ENCODE results near the gene TMEM266. TPM values are rescaled to one million over a fixed set of nuclear protein-coding genes. Genes with fewer than 3 reads are reported as not detected.
A peak's percentile ranks its signal among the peaks of the same experiment; 100 is the strongest.

TMEM266 gene
- total RNA-seq, 1 donor from 2014 or later, result not detected

DNA sequence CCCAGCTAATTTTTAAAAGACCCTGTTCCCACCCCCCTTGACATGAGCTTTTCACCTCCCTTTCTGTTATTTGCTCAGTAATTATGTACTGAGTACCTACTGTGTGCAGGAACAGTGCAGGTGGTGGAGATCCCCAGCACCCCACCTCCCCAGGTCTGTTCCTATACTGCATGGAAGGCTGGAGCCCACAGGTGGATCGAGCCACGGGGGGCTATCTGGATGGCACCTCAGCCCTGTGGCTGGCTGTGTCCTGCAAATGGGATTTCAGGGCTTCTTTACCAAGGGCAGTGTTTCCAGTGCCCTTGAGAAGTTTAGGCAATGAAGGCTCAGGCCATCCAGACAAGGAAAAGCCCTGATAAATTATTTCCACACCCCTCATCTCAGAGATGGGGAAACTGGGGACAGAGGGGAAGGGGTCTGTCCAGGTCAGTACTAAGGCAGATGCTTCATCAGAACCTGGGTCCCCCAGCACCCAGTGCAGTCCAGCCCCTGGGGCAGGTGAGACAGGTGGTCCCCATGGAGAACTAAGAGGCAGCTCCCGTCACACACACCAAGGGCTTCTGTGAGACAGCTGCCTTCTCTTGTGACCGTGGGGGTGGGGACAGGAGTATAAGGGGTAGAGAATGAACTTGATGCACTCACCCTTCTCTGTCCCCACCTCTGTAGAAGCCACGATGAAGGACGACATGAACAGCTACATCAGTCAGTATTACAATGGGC, 141.9 kb downstream of the TMEM266 start:
- no peak for DNase-seq (ENCODE audit: low read depth, low spot score)

GRCh38 chr15:76203346-76204108, 143.7 kb downstream of the TMEM266 start:
- DNase-seq (ENCODE audit: low read depth, low spot score), result no peak

- DNase-seq (ENCODE audit: low read depth, low spot score), result no peak
Measured at GRCh38 chr15:76204109-76204845, 144.5 kb downstream of the TMEM266 start.

- DNase-seq (ENCODE audit: low read depth, low spot score), result no peak
Measured at GRCh38 chr15:76204916-76205460, 145.2 kb downstream of the TMEM266 start.

DNA sequence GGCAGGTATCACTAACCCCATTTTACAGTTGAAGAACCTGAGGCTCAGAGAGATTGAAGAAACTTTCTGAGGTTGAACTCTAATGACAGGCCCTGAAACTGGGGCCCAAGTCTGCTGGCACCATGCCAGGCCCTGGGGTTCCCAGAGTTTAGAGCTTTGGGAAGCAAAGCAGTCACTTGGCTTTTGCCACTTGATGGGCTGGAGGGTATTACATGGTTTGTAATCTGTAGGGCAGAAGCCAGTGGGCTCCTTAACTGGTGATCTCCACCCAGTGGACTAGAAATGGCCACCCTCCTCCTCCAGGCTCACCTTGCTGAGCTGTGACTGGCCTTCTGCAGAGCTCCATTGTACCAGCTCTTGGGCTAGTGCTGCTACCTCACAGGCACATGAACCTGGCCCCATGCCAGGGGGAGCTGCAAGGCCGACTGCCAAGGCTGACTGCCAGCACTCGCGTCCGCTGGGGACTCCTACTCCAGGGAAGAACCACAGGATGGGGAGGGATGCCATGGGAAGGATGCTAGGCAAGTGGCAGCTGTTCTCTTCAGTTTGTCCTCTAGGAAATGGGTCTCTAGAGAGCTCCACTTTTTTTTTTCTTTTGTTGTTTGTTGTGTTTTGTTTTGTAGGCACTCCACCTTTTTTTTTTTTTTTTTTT, 146.7 kb downstream of the TMEM266 start:
- peak; percentile 57 for DNase-seq (ENCODE audit: low read depth, low spot score)

GRCh38 chr15:76208084-76208785, 148.4 kb downstream of the TMEM266 start:
- no peak for DNase-seq (ENCODE audit: low read depth, low spot score)

DNA sequence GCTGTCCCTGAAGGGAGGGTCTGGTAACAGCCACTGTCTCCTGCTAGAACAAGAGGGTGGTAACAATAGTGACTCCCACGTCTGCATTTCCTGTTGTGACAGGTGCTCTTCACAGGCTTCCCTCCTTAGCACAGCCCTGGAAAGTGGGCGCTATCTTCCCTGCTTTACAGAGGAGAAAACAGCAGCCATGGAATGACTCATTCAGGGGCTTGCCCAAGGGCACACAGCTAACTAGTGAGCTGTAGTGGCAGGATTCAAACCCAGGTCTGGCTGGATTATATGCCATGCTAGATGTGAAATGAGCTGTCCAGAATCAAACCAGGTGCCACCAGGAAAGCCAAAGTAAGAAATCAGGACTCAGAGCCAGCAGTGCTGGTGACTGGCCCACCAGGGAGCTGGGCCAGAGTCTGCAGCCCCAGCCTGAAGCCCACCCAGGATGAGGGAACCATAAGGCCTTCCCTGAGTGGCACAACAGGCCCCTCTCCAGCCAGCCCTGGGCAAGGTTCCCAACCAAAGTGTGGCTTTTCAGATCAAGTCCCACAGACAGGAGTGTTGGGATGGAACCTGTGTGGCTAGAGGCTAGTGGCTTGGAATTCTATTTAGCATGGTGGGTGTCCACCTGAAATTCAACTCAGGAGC, 149.1 kb downstream of the TMEM266 start:
- no peak for DNase-seq (ENCODE audit: low read depth, low spot score)

DNA sequence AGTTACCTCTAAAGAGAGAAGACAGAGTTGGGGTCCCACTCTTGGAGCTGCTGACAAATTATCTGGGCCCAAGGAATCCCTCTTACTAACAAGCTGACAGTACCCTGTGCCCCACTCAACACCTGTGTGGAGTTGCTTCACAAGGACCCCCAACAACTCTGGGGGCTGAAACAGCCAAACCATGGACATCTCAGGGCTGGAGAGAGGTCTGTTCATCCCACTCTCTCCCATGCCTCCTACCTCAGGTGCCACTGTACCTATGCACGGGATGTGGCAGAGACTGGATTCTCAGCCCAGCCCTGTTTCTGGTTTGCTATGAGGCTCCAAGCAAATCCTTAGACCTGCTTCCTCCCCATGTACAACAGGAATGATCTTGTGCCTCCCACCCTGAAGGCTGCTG, 149.7 kb downstream of the TMEM266 start:
- DNase-seq (ENCODE audit: low read depth, low spot score), result no peak

GRCh38 chr15:76209942-76210341, 150.2 kb downstream of the TMEM266 start:
- no peak for DNase-seq (ENCODE audit: low read depth, low spot score)

GRCh38 chr15:76215634-76216033, 155.8 kb downstream of the TMEM266 start:
- DNase-seq (ENCODE audit: low read depth, low spot score), result no peak

GRCh38 chr15:76217029-76217881, 157.5 kb downstream of the TMEM266 start:
- no peak for DNase-seq (ENCODE audit: low read depth, low spot score)

GRCh38 chr15:76217882-76218217, 158.1 kb downstream of the TMEM266 start:
- no peak for DNase-seq (ENCODE audit: low read depth, low spot score)

- DNase-seq (ENCODE audit: low read depth, low spot score), result no peak
Measured at GRCh38 chr15:76221085-76221767, 161.4 kb downstream of the TMEM266 start.

GRCh38 chr15:76222159-76222558, 162.4 kb downstream of the TMEM266 start:
- no peak for DNase-seq (ENCODE audit: low read depth, low spot score)

DNA sequence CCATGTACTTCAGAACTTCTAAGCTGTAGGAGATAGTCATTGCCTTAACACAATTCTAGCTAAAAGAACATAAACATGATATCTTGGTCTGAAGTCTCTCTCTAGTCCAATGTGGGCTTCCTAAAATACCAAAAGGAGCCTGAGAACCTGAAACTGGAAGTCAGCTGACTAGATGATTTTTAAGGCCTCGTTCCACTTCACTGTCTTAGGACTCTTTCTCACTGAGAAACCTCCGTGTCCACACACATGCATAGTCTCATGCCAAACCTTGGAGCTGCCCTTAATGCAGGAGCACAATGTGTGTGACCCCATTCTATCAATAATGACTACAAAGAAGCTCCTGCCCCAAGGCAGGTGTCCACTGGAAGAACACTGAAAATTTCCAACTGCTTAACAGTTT, 163.7 kb downstream of the TMEM266 start:
- no peak for DNase-seq (ENCODE audit: low read depth, low spot score)

GRCh38 chr15:76229266-76229665, 169.5 kb downstream of the TMEM266 start:
- DNase-seq (ENCODE audit: low read depth, low spot score), result no peak

- DNase-seq (ENCODE audit: low read depth, low spot score), result no peak
Measured at GRCh38 chr15:76233921-76234320, 174.1 kb downstream of the TMEM266 start.

- no peak for DNase-seq (ENCODE audit: low read depth, low spot score)
Measured at GRCh38 chr15:76234337-76234889, 174.6 kb downstream of the TMEM266 start.
